HL-60 (cell line): ENCODE measurements around the gene ZNF621.

ENCODE experiments used
- DNase-seq, 2 experiments: peaks; one replicate each; pipeline ENCODE4 v3.0.0-alpha.2; 2010 to 2020; ENCODE audit warnings: low read depth in 1 of 2, low spot score in 1 of 2
- H3K27ac ChIP-seq: fragments of 250-450 bp; sonication (Bioruptor Pico); replicated peaks from 2 replicates; pipeline ENCODE4 v1.5.1; 2020; ENCODE audit warnings: mild to moderate bottlenecking, moderate library complexity
- H3K27me3 ChIP-seq: fragments of 250-450 bp; sonication (Bioruptor Pico); 2 replicates; pipeline ENCODE4 v1.5.1; 2021; ENCODE audit warnings: mild to moderate bottlenecking, moderate library complexity; ENCODE audit not compliant: insufficient read depth, poor library complexity, severe bottlenecking
- H3K4me3 ChIP-seq: replicated peaks from 2 replicates; pipeline ENCODE4 v1.5.1; 2011; ENCODE audit warnings: mild to moderate bottlenecking, control low read depth, low read length; ENCODE audit not compliant: insufficient read depth
- CTCF ChIP-seq: IDR thresholded peaks from one replicate; pipeline ENCODE4 v1.5.1; 2011; ENCODE audit warnings: low read length, control low read depth, inconsistent platforms; ENCODE audit not compliant: insufficient read depth
- GABPA ChIP-seq: IDR thresholded peaks from 2 replicates; pipeline ENCODE4 v1.6.1; 2012; ENCODE audit warnings: low read depth
- POLR2AphosphoS5 ChIP-seq: IDR thresholded peaks from 2 replicates; pipeline ENCODE4 v1.6.1; 2012; ENCODE audit warnings: low read depth
- REST ChIP-seq: IDR thresholded peaks from 2 replicates; pipeline ENCODE4 v1.6.1; 2012; ENCODE audit warnings: low read depth; ENCODE audit not compliant: insufficient replicate concordance
- SPI1 ChIP-seq: IDR thresholded peaks from 2 replicates; pipeline ENCODE4 v1.6.1; 2012; ENCODE audit warnings: low read depth, mild to moderate bottlenecking, borderline replicate concordance

Gene ZNF621

GRCh38 chr3:40505599-40506462 is 18.9 kb upstream of the ZNF621 start, which contains the start of gene ZNF620:
TSS of gene ZNF620 (plus strand) at chr3:40506039. CDS start at chr3:40506353, 314 bp downstream.
- H3K27ac ChIP-seq: no peak within 1 kb of the TSS; the same call in 1 of the 2 replicates
- peak within 1 kb of the TSS; percentile 49 for H3K4me3 ChIP-seq
- TF ChIP-seq CTCF (no peak), GABPA (peak; percentile 53), REST (no peak), SPI1 (no peak), POLR2AphosphoS5 (no peak)
- peak; percentile 34 to 60 for DNase-seq
- no peaks in the 10 kb centered on the region for H3K27me3 ChIP-seq

GRCh38 chr3:40511031-40511718 is 13.6 kb upstream of the ZNF621 start:
- no peaks in the 10 kb centered on the region for H3K27me3 ChIP-seq
- no peak for TF ChIP-seq GABPA
- TF ChIP-seq REST: no peak
- no peak for DNase-seq
- H3K27ac ChIP-seq: no peak overlapping the region
- H3K4me3 ChIP-seq: no peak overlapping the region

GRCh38 chr3:40516201-40516600 is 8.6 kb upstream of the ZNF621 start:
- no peak for DNase-seq
- no peak overlapping the region for H3K27ac ChIP-seq
- no peak overlapping the region for H3K4me3 ChIP-seq
- no peaks in the 10 kb centered on the region for H3K27me3 ChIP-seq
- TF ChIP-seq GABPA (no peak), POLR2AphosphoS5 (no peak), SPI1 (no peak), REST (no peak), CTCF (no peak)
